Ecto neural progenitor cell (in vitro differentiated cells): ENCODE results near the gene CAMK2B.
"Not testable (repeated sequence)": the region's sequence is repeated elsewhere in the genome, so short reads cannot be mapped to it uniquely, and the experiment has no call there.

Source experiments
- DNase-seq: peaks from one replicate; pipeline ENCODE4 v3.0.0-alpha.2; 2018; ENCODE audit warnings: low spot score

CAMK2B gene

GRCh38 chr7:44171901-44172300 is 153.5 kb downstream of the CAMK2B start:
- DNase-seq: not testable (repeated sequence)

GRCh38 chr7:44167920-44168319 is 157.5 kb downstream of the CAMK2B start:
- DNase-seq: no peak
